ENCODE measurements around the gene DNAJB8. TPM values are rescaled to one million over a fixed set of nuclear protein-coding genes. Genes with fewer than 3 reads are reported as not detected.

Gene DNAJB8
- total and polyA plus RNA-seq, 9 of the 15 experiments (the other 6 are each of a cell fraction or from before 2014, with no cell fraction given): not detected

DNA sequence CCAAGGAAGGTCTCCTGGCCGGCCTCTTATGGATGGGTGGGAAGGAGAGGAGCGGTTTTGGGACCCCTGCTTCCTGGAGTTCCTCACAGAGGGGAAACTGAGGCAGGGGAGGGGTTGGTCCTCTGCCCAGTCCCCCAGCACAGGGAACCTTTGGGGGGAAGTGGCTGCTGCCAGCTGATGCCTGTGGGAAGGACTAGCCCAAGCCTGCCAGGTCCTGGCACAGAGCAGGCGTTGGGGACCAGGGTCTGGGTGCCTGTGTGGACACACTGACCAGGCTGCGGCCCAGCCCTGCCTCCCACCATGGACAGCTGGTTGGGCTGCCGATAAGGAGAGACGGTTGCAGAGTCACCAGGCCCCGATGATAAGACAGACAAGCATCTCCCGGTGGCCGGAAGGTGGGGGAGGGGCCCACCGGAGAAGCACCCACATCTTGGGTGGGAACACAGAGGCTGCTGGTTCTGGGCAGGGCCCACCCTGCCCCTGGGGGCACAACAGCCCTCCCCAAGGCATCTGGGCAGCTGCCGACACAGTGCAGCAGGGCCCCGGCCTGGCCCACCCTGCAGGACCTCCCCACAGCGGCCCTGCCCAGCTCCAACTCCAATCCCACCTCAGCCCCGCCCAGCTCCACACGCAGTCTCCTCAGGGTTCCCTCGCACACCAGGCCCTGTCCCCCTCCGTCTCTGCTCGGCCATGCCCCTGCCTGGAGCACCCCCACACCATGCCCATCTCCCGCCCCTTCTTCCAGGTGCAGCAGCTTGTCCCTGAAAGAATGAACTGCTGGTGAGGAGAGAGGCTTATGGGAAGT lies 50.7 kb downstream of the DNAJB8 start (continued):
- 0 out of 2 replicates have a peak, but pooled peaks have one; percentile 8 for TF ChIP-seq NR2C1 (IDR thresholded peaks at IDR 0.05)
- no peak; the same call in 1 of the 2 replicates for TF ChIP-seq NR2C1 (tag; IDR thresholded peaks at IDR 0.05)
- no peak; the same call in 1 of the 2 replicates for TF ChIP-seq ZNF239 (CRISPR knock-in tag; IDR thresholded peaks at IDR 0.05)
- TF ChIP-seq BHLHE40 (IDR thresholded peaks at IDR 0.05; ENCODE audit: low read length): peak; percentile 71
- no peak for TF ChIP-seq SRSF1 (IDR thresholded peaks at IDR 0.05; ENCODE audit: low read depth, low read length)
- peak; percentile 24 for TF ChIP-seq RBM22 (IDR thresholded peaks at IDR 0.05; ENCODE audit: low read depth, low read length, poor library complexity, severe bottlenecking)
- no peak for TF ChIP-seq ZNF586 (CRISPR knock-in tag; conservative IDR thresholded peaks at IDR 0.05)
- TF ChIP-seq, protein P1, sequence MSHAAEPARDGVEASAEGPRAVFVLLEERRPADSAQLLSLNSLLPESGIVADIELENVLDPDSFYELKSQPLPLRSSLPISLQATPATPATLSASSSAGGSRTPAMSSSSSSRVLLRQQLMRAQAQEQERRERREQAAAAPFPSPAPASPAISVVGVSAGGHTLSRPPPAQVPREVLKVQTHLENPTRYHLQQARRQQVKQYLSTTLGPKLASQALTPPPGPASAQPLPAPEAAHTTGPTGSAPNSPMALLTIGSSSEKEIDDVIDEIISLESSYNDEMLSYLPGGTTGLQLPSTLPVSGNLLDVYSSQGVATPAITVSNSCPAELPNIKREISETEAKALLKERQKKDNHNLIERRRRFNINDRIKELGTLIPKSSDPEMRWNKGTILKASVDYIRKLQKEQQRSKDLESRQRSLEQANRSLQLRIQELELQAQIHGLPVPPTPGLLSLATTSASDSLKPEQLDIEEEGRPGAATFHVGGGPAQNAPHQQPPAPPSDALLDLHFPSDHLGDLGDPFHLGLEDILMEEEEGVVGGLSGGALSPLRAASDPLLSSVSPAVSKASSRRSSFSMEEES (CRISPR knock-in tag; IDR thresholded peaks at IDR 0.05): no peak
- TF ChIP-seq TAL1 (IDR thresholded peaks at IDR 0.05): peak; percentile 85
- TF ChIP-seq FOS (IDR thresholded peaks at IDR 0.05; ENCODE audit: extremely low read depth, insufficient read length): no peak
- TF ChIP-seq, protein P2, sequence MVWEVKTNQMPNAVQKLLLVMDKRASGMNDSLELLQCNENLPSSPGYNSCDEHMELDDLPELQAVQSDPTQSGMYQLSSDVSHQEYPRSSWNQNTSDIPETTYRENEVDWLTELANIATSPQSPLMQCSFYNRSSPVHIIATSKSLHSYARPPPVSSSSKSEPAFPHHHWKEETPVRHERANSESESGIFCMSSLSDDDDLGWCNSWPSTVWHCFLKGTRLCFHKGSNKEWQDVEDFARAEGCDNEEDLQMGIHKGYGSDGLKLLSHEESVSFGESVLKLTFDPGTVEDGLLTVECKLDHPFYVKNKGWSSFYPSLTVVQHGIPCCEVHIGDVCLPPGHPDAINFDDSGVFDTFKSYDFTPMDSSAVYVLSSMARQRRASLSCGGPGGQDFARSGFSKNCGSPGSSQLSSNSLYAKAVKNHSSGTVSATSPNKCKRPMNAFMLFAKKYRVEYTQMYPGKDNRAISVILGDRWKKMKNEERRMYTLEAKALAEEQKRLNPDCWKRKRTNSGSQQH (CRISPR knock-in tag; IDR thresholded peaks at IDR 0.05): no peak
- TF ChIP-seq MIER1 (IDR thresholded peaks at IDR 0.05; ENCODE audit: low read depth): no peak
- TF ChIP-seq THRAP3 (IDR thresholded peaks at IDR 0.05; ENCODE audit: borderline replicate concordance): 0 out of 2 replicates have a peak, but pooled peaks have one; percentile 74
- TF ChIP-seq OTX1 (CRISPR knock-in tag; IDR thresholded peaks at IDR 0.05): no peak
- TF ChIP-seq, protein P3, sequence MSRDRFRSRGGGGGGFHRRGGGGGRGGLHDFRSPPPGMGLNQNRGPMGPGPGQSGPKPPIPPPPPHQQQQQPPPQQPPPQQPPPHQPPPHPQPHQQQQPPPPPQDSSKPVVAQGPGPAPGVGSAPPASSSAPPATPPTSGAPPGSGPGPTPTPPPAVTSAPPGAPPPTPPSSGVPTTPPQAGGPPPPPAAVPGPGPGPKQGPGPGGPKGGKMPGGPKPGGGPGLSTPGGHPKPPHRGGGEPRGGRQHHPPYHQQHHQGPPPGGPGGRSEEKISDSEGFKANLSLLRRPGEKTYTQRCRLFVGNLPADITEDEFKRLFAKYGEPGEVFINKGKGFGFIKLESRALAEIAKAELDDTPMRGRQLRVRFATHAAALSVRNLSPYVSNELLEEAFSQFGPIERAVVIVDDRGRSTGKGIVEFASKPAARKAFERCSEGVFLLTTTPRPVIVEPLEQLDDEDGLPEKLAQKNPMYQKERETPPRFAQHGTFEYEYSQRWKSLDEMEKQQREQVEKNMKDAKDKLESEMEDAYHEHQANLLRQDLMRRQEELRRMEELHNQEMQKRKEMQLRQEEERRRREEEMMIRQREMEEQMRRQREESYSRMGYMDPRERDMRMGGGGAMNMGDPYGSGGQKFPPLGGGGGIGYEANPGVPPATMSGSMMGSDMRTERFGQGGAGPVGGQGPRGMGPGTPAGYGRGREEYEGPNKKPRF (IDR thresholded peaks at IDR 0.05; ENCODE audit: low read depth, low read length): no peak
- TF ChIP-seq ZFP1 (CRISPR knock-in tag; IDR thresholded peaks at IDR 0.05): peak; percentile 39; the same call in 1 of the 2 replicates
- no peak for TF ChIP-seq STAT5B (CRISPR knock-in tag; IDR thresholded peaks at IDR 0.05)
- TF ChIP-seq YBX1 (IDR thresholded peaks at IDR 0.05): no peak
- no peak for TF ChIP-seq NCOA6 (IDR thresholded peaks at IDR 0.05)
- TF ChIP-seq ZBTB7A (IDR thresholded peaks at IDR 0.05; ENCODE audit: borderline replicate concordance, control insufficient read depth, low read depth, low read length): peak; percentile 78; the same call in 1 of the 2 replicates
- TF ChIP-seq, protein P4, sequence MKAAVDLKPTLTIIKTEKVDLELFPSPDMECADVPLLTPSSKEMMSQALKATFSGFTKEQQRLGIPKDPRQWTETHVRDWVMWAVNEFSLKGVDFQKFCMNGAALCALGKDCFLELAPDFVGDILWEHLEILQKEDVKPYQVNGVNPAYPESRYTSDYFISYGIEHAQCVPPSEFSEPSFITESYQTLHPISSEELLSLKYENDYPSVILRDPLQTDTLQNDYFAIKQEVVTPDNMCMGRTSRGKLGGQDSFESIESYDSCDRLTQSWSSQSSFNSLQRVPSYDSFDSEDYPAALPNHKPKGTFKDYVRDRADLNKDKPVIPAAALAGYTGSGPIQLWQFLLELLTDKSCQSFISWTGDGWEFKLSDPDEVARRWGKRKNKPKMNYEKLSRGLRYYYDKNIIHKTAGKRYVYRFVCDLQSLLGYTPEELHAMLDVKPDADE (conservative IDR thresholded peaks at IDR 0.05; ENCODE audit: control insufficient read depth, low read depth, low read length): peak; percentile 93
- TF ChIP-seq BRF1 (IDR thresholded peaks at IDR 0.05; ENCODE audit: borderline replicate concordance, extremely low read depth, insufficient read length): no peak
- TF ChIP-seq RUNX1 (IDR thresholded peaks at IDR 0.05; ENCODE audit: low read depth): peak; percentile 89; the same call in 1 of the 2 replicates

All from K562 (cell line).